ENCODE data around the gene SPOPL.

SPOPL gene

DNA sequence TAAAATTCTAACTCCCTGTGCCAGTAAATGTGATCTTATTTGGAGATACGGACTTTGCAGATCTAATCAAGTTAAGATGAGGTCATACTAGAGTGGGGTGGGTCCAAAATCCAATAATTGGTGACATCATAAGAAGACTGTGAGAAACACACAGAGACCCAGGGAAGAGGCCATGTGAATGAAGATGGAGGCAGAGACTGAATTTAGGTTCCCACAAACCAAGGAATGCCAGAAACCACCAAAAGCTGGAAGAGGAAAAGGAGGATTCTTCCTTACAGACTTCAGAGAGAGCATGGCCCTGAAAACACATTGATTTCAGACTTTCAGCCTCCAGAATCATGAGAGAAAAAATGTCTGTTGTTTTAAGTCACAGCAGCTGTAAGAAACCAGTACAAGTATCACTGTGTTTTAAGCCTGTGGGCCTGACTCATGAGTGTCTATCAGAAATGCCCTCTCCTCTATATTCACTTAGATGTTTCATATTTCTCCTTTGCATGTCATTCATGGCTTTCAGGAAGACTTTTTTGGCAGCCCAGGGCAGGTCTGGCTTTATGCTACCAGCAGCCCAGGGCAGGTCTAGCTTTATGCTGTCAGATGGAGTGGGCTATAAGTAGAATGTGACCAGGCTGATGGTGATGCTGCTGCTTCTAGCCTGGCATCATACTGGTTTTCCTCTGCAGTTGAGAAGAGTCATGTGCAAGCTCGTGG lies 100.0 kb downstream of the SPOPL start:
- TF ChIP-seq CREB1 (IDR thresholded peaks at IDR 0.05; ENCODE audit: low read depth) (no peak), TEAD4 (IDR thresholded peaks at IDR 0.05) (no peak)

DNA sequence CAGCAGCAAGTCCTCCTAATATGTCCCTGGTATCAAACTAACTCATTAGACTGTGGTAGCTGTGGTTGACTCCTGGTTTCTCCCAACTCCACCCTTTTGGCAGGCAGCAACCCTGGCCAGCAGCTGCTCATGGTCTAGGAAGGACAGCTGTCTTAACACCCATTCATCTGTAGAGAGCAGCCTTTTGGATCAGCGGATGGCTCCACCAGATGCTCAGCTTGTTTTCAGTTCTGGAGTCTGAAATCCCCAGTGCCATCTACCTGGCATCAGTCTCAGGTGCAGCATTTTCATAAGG lies 100.5 kb downstream of the SPOPL start:
- TF ChIP-seq EP300 (IDR thresholded peaks at IDR 0.05; ENCODE audit: borderline replicate concordance) (no peak), USF1 (IDR thresholded peaks at IDR 0.05) (no peak), REST (IDR thresholded peaks at IDR 0.05; ENCODE audit: low read depth) (no peak), NFIC (IDR thresholded peaks at IDR 0.05) (no peak), RAD21 (IDR thresholded peaks at IDR 0.05; ENCODE audit: low read depth) (no peak), CREB1 (IDR thresholded peaks at IDR 0.05; ENCODE audit: low read depth) (no peak), ZBTB7A (IDR thresholded peaks at IDR 0.05; ENCODE audit: low read depth) (no peak), TAF1 (IDR thresholded peaks at IDR 0.05; ENCODE audit: low read depth) (no peak), CEBPB (IDR thresholded peaks at IDR 0.05) (no peak), YY1 (IDR thresholded peaks at IDR 0.05; ENCODE audit: low read depth) (no peak)
- TF ChIP-seq, protein P1, sequence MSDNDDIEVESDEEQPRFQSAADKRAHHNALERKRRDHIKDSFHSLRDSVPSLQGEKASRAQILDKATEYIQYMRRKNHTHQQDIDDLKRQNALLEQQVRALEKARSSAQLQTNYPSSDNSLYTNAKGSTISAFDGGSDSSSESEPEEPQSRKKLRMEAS (IDR thresholded peaks at IDR 0.05): no peak

- TF ChIP-seq YY1 (IDR thresholded peaks at IDR 0.05; ENCODE audit: low read depth): no peak
These were observed 106.2 kb downstream of the SPOPL start for GRCh38 chr2:138607746-138608145.

DNA sequence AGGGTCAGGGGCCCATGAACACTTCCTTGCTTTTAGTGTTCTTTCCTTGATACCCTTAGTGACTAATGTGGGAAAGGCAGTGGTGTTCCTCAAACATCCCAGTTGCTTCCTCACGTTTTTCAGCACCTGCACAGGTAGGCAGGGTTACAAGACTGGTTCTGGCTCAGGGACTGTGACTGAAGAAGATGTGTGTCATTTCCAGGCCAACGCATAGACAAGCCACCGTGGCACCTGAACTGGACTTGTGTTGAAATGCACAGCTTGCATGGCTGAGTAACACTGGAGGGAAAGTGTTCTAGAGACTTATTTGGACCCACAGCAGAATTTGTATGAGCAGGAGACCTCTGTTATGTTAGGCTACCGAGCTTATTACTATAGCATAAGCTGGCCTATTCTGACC lies 107.9 kb downstream of the SPOPL start:
- TF ChIP-seq YY1 (IDR thresholded peaks at IDR 0.05; ENCODE audit: low read depth): no peak
- TF ChIP-seq NFIC (IDR thresholded peaks at IDR 0.05): no peak
- no peak for TF ChIP-seq EGR1 (IDR thresholded peaks at IDR 0.05)
- no peak for TF ChIP-seq FOXM1 (IDR thresholded peaks at IDR 0.05; ENCODE audit: borderline replicate concordance, low read depth)
- no peak for TF ChIP-seq CREB1 (IDR thresholded peaks at IDR 0.05; ENCODE audit: low read depth)
- no peak for TF ChIP-seq TEAD4 (IDR thresholded peaks at IDR 0.05)
- TF ChIP-seq, protein P1 (IDR thresholded peaks at IDR 0.05): no peak
- TF ChIP-seq ZBTB7A (IDR thresholded peaks at IDR 0.05; ENCODE audit: low read depth): no peak
- no peak for TF ChIP-seq CEBPB (IDR thresholded peaks at IDR 0.05)
- TF ChIP-seq EP300 (IDR thresholded peaks at IDR 0.05; ENCODE audit: borderline replicate concordance): no peak
- no peak for TF ChIP-seq REST (IDR thresholded peaks at IDR 0.05; ENCODE audit: low read depth)
- no peak for TF ChIP-seq TCF12 (IDR thresholded peaks at IDR 0.05; ENCODE audit: low read depth)
- no peak for TF ChIP-seq USF1 (IDR thresholded peaks at IDR 0.05)
- TF ChIP-seq RAD21 (IDR thresholded peaks at IDR 0.05; ENCODE audit: low read depth): no peak
- TF ChIP-seq TAF1 (IDR thresholded peaks at IDR 0.05; ENCODE audit: low read depth): no peak

DNA sequence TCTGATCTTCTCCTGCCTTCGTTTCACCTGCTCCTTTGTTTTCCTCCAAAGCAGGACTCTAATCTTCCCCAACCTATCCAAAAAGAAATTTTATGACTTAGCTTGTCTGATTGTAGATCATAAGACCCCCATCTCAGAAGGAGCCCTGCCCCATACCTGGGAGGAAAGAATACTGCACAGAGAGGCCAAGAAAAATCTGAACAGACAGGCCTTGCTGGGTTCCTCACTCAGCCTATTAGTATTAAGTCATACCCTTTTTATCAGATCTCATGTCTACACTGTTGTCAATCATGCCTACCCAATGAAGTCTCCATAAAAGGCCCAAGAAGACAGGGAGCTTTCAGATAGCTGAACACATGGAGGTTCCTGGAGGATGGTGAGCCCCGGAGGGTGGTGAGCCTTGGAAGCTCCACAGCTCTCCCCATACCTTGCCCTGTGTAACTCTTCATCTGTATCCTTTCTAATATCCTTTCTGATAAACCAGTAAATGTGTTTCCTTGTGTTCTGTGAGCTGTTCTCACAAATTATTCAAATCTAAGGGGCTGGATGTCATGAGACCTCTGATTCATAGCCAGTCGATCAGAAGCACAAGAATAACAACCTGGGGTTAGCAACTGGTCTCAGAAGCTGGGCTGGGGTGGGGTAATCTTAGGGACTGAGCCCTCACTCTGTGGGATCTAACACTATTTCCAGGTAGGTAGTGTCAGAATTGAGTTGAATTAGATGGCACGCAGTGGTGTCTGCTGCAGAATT lies 108.8 kb downstream of the SPOPL start:
- TF ChIP-seq FOXM1 (IDR thresholded peaks at IDR 0.05; ENCODE audit: borderline replicate concordance, low read depth) (no peak), RAD21 (IDR thresholded peaks at IDR 0.05; ENCODE audit: low read depth) (no peak), TEAD4 (IDR thresholded peaks at IDR 0.05) (no peak), YY1 (IDR thresholded peaks at IDR 0.05; ENCODE audit: low read depth) (no peak), REST (IDR thresholded peaks at IDR 0.05; ENCODE audit: low read depth) (no peak), CEBPB (IDR thresholded peaks at IDR 0.05) (no peak), NFIC (IDR thresholded peaks at IDR 0.05) (no peak), EP300 (IDR thresholded peaks at IDR 0.05; ENCODE audit: borderline replicate concordance) (no peak), TCF12 (IDR thresholded peaks at IDR 0.05; ENCODE audit: low read depth) (no peak), USF1 (IDR thresholded peaks at IDR 0.05) (no peak)
